HG02973 (cell line): ENCODE data around the gene DNAAF5.

Source experiments
- ATAC-seq: cut with Tn5 transposase; IDR thresholded peaks from one replicate; pipeline ENCODE4 v1.9.1; 2021; ENCODE audit warnings: moderate library complexity; ENCODE audit not compliant: unreplicated experiment

The DNAAF5 gene

DNA sequence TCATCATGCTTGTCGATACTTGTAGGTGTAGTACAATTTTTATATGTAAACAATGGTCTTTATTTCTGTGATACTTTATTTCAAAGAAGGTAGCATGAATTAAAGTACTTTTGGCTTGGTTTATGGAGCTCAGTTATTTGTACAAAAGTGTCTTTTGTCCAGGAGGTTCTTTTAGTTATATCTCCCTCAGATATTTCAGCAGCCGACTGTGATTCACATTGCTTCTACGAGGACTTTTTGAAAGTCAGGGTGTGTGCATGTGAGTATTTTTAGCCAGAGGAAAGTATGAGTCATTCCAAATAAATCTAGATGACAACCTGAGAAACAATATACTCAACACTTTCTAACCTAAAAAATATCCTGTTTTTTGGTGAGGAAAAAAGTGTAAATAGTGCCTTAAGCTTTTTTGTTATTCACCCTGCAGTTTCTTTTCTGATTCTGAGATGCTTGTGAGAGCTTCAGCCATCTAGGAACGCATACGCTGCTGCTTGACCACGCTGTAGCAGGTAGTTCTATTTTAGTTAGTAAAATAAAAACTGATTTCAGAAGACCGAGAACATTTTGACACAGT, 105.2 kb downstream of the DNAAF5 start:
- peak; percentile 59 for ATAC-seq

- ATAC-seq, result peak; percentile 51
Observed at GRCh38 chr7:832167-832967, 105.9 kb downstream of the DNAAF5 start, which contains the start of gene SUN1. Gene SUN1, plus strand, starts transcription at chr7:832476. Its CDS starts 49 bp downstream, at chr7:832525.

GRCh38 chr7:832968-833424, 106.5 kb downstream of the DNAAF5 start:
- ATAC-seq, result no peak

DNA sequence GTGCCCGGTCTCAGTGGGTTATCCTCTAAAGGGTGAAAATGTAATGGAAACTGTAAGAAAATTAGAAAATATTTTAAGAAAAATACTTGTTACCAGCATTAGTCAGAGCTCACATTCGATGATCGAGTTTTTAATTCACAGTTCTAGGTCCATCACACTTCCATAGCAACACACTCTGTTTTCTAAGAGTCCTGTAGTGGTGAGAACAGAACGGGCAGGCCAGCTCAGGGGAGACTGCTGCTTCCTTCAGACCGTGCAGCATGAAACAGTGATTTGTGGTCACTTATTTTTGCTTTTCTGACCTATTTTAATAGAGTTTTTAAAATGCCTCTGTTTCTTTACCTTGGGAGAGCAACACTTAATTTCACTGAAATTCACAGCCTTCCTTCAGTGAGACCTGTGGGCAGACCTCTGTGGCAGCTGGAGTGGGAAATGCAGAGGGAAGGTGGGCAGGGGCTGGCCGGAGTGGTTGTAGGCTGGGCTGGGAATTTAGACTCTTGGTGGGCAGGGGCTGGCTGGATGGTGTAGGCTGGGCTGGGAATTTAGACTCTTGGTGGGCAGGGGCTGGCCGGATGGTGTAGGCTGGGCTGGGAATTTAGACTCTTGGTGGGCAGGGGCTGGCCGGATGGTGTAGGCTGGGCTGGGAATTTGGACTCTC, 107.2 kb downstream of the DNAAF5 start:
- no peak for ATAC-seq

- ATAC-seq, result no peak
Observed at GRCh38 chr7:834277-834676, 107.8 kb downstream of the DNAAF5 start.

DNA sequence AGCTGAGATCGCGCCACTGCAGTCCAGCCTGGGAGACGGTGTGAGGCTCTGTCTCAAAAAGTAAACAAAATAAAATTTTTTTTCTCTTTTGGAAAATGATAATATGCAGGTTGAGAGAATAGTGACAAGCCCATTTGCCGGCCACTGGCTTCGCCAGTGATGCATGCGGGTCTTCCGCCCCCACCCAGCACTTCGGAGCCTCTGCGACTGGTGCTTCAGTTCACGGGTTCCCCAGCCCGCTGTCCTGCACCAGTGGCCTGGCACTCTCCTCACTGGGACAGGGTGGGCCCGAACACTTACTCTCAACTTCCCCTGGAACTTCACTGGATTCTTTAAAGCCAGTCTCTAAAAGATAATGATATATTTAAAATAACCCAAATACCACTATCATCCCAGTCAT, 108.5 kb downstream of the DNAAF5 start:
- no peak for ATAC-seq

DNA sequence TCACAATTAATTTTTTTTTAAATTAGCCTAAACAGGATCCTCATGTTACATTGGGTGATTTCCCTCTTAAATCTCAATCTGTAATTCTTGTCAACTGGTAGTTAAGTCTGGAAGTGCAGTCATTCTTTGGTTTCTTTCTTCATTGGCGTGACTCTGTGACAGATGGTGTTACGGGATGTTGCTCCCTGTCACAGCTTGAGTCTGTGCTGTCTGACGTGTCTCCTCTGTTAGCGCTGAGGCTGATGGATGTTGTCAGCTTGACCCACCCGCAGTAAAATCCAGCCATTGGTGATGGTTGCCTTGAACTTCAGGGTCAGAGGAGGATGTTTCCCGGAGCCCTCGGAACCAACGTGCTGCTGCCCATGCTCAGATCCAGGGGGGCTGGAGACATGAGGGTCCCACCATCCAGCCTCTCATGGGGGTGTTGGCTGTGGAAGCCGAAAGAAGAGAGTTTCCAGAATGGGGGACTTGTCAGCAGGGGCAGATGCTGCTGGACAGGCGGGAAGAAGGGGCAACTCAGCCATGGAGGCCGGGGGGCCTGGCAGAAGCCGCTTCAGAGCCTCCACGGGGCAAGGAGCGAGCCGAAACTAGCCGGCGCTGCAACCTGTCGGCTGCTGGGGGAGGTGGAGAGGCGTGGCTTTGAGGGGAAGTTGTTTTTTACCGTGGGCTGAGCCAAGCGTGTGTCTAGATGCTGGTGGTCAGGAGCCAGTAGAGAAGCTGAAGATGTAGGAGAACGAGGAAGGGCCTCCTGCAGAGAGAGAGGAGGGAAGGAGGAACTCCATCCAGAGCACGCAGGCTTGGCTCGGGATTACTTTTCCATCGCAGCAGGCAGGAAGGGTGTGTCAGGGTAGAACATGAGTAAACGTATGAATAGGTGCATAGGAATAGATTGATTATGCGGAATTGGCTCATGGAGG, 109.2 kb downstream of the DNAAF5 start:
- no peak for ATAC-seq
